PC-3 (cell line): ENCODE measurements around the gene IFIT2. TPM values are rescaled to one million over a fixed set of nuclear protein-coding genes. Genes with fewer than 3 reads are reported as not detected.

Source experiments
- ATAC-seq: fragments of 200-7000 bp; cut with Tn5 transposase; 2 replicates; pipeline ENCODE4 v1.9.1; 2020; ENCODE audit warnings: mild to moderate bottlenecking, moderate library complexity
- BruUV-seq: library from RNA; stranded (reverse); fragments of 400-500 nt; replicated peaks from 2 replicates; lab custom pipeline; 2021; lab: Mats Ljungman, UMichigan
- CTCF ChIA-PET: fragments of 300-600 bp; sonication (Branson Sonifier 250); formaldehyde crosslinking; loops from one replicate; lab custom pipeline; 2022; ENCODE audit warnings: antibody characterized with exemption; lab: Charles Lee
- POLR2A ChIA-PET: fragments of 300-600 bp; sonication (Branson Sonifier 250); formaldehyde crosslinking; loops from one replicate; lab custom pipeline; 2022; ENCODE audit warnings: antibody characterized with exemption; ENCODE audit not compliant: unreplicated experiment; lab: Charles Lee
- DNase-seq: peaks from one replicate; pipeline ENCODE4 v3.0.0-alpha.2; 2015
- H2AFZ ChIP-seq: fragments of 300-600 bp; sonication (generic); 2 replicates; pipeline ENCODE4 v1.6.0; 2016; ENCODE audit warnings: antibody characterized with exemption, low read length
- H3F3A ChIP-seq: fragments of 300-600 bp; sonication (generic); one replicate; pipeline ENCODE4 v1.6.0; 2017; ENCODE audit warnings: antibody characterized with exemption, low read length, control low read depth, mild to moderate bottlenecking; ENCODE audit not compliant: unreplicated experiment
- H3K27ac ChIP-seq: fragments of 300-600 bp; sonication (generic); 2 replicates; pipeline ENCODE4 v1.5.1; 2016; ENCODE audit warnings: mild to moderate bottlenecking, low read length
- H3K27me3 ChIP-seq: fragments of 300-600 bp; sonication (generic); 2 replicates; pipeline ENCODE4 v1.6.1; 2016; ENCODE audit warnings: low read length, mixed read lengths
- H3K36me3 ChIP-seq: fragments of 300-600 bp; sonication (generic); 2 replicates; pipeline ENCODE4 v1.6.1; 2016; ENCODE audit warnings: low read depth, mixed run types, low read length, mixed read lengths
- H3K4me1 ChIP-seq: fragments of 300-600 bp; sonication (generic); 2 replicates; pipeline ENCODE4 v1.5.1; 2016; ENCODE audit warnings: low read length; ENCODE audit not compliant: insufficient read depth
- H3K4me2 ChIP-seq: fragments of 300-600 bp; sonication (generic); 2 replicates; pipeline ENCODE4 v1.6.0; 2016; ENCODE audit warnings: low read length
- H3K4me3 ChIP-seq: fragments of 300-600 bp; sonication (generic); 2 replicates; pipeline ENCODE4 v1.5.1; 2016; ENCODE audit warnings: mild to moderate bottlenecking, low read length, mixed read lengths
- H3K79me2 ChIP-seq: fragments of 300-600 bp; sonication (generic); 2 replicates; pipeline ENCODE4 v1.6.1; 2017; ENCODE audit warnings: low read length, mixed read lengths
- H3K9ac ChIP-seq: fragments of 300-600 bp; sonication (generic); 2 replicates; pipeline ENCODE4 v1.6.0; 2016; ENCODE audit warnings: mild to moderate bottlenecking, low read length
- H3K9me2 ChIP-seq: fragments of 300-600 bp; sonication (generic); replicated peaks from 2 replicates; pipeline ENCODE4 v1.6.1; 2016; ENCODE audit warnings: mixed run types, low read length, mixed read lengths
- H3K9me3 ChIP-seq: fragments of 300-600 bp; sonication (generic); 2 replicates; pipeline ENCODE4 v1.6.1; 2016; ENCODE audit warnings: low read length, mixed read lengths
- H4K20me1 ChIP-seq: fragments of 300-600 bp; sonication (generic); 2 replicates; pipeline ENCODE4 v1.6.1; 2016; ENCODE audit warnings: low read length, mixed read lengths
- EZH2 ChIP-seq: fragments of 300-600 bp; sonication (generic); IDR thresholded peaks from one replicate; pipeline ENCODE4 v1.6.1; 2017; ENCODE audit warnings: antibody characterized with exemption, mild to moderate bottlenecking, low read length; ENCODE audit not compliant: unreplicated experiment
- EZH2phosphoT487 ChIP-seq: fragments of 300-600 bp; sonication (generic); IDR thresholded peaks from 2 replicates; pipeline ENCODE4 v1.6.1; 2018; ENCODE audit warnings: mild to moderate bottlenecking, antibody characterized with exemption, low read length, borderline replicate concordance
- intact Hi-C: fragments of 100-400 bp; cut with micrococcal nuclease; formaldehyde crosslinking; loops from 2 replicates; pipeline ENCODE4 v1.9.0; 2023
- total RNA-seq: library from RNA; depleted of rRNA; stranded (reverse); fragments of >200 nt; gene quantifications from 2 replicates; pipeline ENCODE4 v1.2.3, GENCODE V29; 2014
- TF ChIP-seq, protein P1 (sequence below): fragments of 300-600 bp; sonication (generic); conservative IDR thresholded peaks from 2 replicates; pipeline ENCODE4 v1.5.1; 2017; ENCODE audit warnings: antibody characterized with exemption, low read depth, mild to moderate bottlenecking, low read length

The IFIT2 gene
- total RNA-seq, 1 experiment from 2014 or later = 8.6 TPM

DNA sequence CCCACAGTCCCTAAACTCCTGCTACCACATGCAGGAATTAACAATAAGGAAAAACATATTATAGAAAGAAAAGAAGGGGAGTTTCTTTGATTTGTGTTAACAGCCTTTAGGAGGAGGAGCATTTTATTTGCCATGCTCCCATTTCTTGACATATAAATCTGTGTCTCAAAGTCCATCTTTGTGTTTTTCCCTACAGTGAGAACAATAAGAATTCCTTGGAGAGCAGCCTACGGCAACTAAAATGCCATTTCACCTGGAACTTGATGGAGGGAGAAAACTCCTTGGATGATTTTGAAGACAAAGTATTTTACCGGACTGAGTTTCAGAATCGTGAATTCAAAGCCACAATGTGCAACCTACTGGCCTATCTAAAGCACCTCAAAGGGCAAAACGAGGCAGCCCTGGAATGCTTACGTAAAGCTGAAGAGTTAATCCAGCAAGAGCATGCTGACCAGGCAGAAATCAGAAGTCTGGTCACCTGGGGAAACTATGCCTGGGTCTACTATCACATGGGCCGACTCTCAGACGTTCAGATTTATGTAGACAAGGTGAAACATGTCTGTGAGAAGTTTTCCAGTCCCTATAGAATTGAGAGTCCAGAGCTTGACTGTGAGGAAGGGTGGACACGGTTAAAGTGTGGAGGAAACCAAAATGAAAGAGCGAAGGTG, 4.1 kb downstream of the IFIT2 start:
- Histone ChIP-seq H3K9me3 (no peaks in the 10 kb centered on the region), H3K27me3 (no peaks in the 10 kb centered on the region), H4K20me1 (no peaks in the 10 kb centered on the region), H3K9me2 (no peaks in the 10 kb centered on the region), H3K4me3 (no peak overlapping the region), H3K79me2 (peaks cover 18% of the 10 kb centered on the region), H2AFZ (no peak overlapping the region), H3K27ac (no peak overlapping the region), H3F3A (no peaks in the 10 kb centered on the region), H3K9ac (no peak overlapping the region), H3K4me1 (peaks cover 29% of the 10 kb centered on the region), H3K4me2 (no peak overlapping the region), H3K36me3 (0 out of 2 replicates have a peak, but pooled peaks cover 7% of the 10 kb centered on the region)
- DNase-seq (no peak), ATAC-seq (no peak)
- ChIA-PET CTCF (no interaction called here), POLR2A (no interaction called here)
- TF ChIP-seq EZH2 (no peak), EZH2phosphoT487 (no peak)
- TF ChIP-seq, protein P1, sequence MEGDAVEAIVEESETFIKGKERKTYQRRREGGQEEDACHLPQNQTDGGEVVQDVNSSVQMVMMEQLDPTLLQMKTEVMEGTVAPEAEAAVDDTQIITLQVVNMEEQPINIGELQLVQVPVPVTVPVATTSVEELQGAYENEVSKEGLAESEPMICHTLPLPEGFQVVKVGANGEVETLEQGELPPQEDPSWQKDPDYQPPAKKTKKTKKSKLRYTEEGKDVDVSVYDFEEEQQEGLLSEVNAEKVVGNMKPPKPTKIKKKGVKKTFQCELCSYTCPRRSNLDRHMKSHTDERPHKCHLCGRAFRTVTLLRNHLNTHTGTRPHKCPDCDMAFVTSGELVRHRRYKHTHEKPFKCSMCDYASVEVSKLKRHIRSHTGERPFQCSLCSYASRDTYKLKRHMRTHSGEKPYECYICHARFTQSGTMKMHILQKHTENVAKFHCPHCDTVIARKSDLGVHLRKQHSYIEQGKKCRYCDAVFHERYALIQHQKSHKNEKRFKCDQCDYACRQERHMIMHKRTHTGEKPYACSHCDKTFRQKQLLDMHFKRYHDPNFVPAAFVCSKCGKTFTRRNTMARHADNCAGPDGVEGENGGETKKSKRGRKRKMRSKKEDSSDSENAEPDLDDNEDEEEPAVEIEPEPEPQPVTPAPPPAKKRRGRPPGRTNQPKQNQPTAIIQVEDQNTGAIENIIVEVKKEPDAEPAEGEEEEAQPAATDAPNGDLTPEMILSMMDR = no peak
- intact Hi-C loops = no loop called here
- BruUV-seq = no TSS peak

DNA sequence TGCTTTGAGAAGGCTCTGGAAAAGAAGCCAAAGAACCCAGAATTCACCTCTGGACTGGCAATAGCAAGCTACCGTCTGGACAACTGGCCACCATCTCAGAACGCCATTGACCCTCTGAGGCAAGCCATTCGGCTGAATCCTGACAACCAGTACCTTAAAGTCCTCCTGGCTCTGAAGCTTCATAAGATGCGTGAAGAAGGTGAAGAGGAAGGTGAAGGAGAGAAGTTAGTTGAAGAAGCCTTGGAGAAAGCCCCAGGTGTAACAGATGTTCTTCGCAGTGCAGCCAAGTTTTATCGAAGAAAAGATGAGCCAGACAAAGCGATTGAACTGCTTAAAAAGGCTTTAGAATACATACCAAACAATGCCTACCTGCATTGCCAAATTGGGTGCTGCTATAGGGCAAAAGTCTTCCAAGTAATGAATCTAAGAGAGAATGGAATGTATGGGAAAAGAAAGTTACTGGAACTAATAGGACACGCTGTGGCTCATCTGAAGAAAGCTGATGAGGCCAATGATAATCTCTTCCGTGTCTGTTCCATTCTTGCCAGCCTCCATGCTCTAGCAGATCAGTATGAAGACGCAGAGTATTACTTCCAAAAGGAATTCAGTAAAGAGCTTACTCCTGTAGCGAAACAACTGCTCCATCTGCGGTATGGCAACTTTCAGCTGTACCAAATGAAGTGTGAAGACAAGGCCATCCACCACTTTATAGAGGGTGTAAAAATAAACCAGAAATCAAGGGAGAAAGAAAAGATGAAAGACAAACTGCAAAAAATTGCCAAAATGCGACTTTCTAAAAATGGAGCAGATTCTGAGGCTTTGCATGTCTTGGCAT, 4.8 kb downstream of the IFIT2 start:
- Histone ChIP-seq H3K9ac (no peak overlapping the region), H3K27me3 (no peaks in the 10 kb centered on the region), H4K20me1 (no peaks in the 10 kb centered on the region), H3K27ac (no peak overlapping the region), H3K9me2 (no peaks in the 10 kb centered on the region), H3K9me3 (no peaks in the 10 kb centered on the region), H3K4me3 (no peak overlapping the region), H3K4me1 (peaks cover 21% of the 10 kb centered on the region), H3K79me2 (peaks cover 18% of the 10 kb centered on the region), H3K36me3 (0 out of 2 replicates have a peak, but pooled peaks cover 7% of the 10 kb centered on the region), H2AFZ (no peak overlapping the region), H3K4me2 (no peak overlapping the region), H3F3A (no peaks in the 10 kb centered on the region)
- ChIA-PET CTCF (no interaction called here), POLR2A (no interaction called here)
- ATAC-seq (no peak), DNase-seq (no peak)
- intact Hi-C loops = no loop called here
- BruUV-seq = no TSS peak
- TF ChIP-seq EZH2 = no peak
- no peak for TF ChIP-seq EZH2phosphoT487
- TF ChIP-seq, protein P1 = no peak

DNA sequence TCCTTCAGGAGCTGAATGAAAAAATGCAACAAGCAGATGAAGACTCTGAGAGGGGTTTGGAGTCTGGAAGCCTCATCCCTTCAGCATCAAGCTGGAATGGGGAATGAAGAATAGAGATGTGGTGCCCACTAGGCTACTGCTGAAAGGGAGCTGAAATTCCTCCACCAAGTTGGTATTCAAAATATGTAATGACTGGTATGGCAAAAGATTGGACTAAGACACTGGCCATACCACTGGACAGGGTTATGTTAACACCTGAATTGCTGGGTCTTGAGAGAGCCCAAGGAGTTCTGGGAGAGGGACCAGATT, 5.4 kb downstream of the IFIT2 start:
- Histone ChIP-seq H3K9me3 (no peaks in the 10 kb centered on the region), H3K27me3 (no peaks in the 10 kb centered on the region), H3K9me2 (no peaks in the 10 kb centered on the region), H3K4me2 (no peak overlapping the region), H3K9ac (no peak overlapping the region), H3K4me3 (no peak overlapping the region), H4K20me1 (no peaks in the 10 kb centered on the region), H3K79me2 (peaks cover 18% of the 10 kb centered on the region), H3K36me3 (0 out of 2 replicates have a peak, but pooled peaks cover 7% of the 10 kb centered on the region), H2AFZ (no peak overlapping the region), H3F3A (no peaks in the 10 kb centered on the region), H3K4me1 (peaks cover 18% of the 10 kb centered on the region), H3K27ac (no peak overlapping the region)
- intact Hi-C loops = no loop called here
- no TSS peak for BruUV-seq
- no peak for ATAC-seq
- CTCF ChIA-PET = no interaction called here
- DNase-seq = no peak
- no peak for TF ChIP-seq EZH2
- TF ChIP-seq EZH2phosphoT487 = no peak
- TF ChIP-seq, protein P1 = no peak
- POLR2A ChIA-PET = no interaction called here
